K562 (cell line): ENCODE measurements around the gene COL16A1. TPM values are rescaled to one million over a fixed set of nuclear protein-coding genes. Genes with fewer than 3 reads are reported as not detected.

Experiments
- CREM ChIP-seq: IDR thresholded peaks from 2 replicates; pipeline ENCODE4 v1.6.1; 2014; ENCODE audit warnings: antibody characterized with exemption, low read depth
- DEAF1 ChIP-seq: fragments of 450-650 bp; formaldehyde crosslinking; IDR thresholded peaks from 2 replicates; pipeline ENCODE4 v1.4.0; 2020; ENCODE audit warnings: mild to moderate bottlenecking, moderate library complexity
- DIDO1 ChIP-seq: fragments of 450-650 bp; IDR thresholded peaks from 2 replicates; pipeline ENCODE4 v1.6.1; 2016; ENCODE audit warnings: low read depth, missing biosample characterization, missing genetic modification characterization
- EWSR1 ChIP-seq: fragments of 450-650 bp; IDR thresholded peaks from 2 replicates; pipeline ENCODE4 v1.6.1; 2018; ENCODE audit warnings: borderline replicate concordance, mild to moderate bottlenecking, low read depth, moderate library complexity; ENCODE audit not compliant: partially characterized antibody
- NKRF ChIP-seq: fragments of 450-650 bp; IDR thresholded peaks from 2 replicates; pipeline ENCODE4 v1.6.1; 2016; ENCODE audit warnings: borderline replicate concordance
- SREBF1 ChIP-seq: fragments of 150-350 bp; IDR thresholded peaks from 2 replicates; pipeline ENCODE4 v1.6.1; 2014; ENCODE audit warnings: antibody characterized with exemption, low read depth, low read length, borderline replicate concordance
- TAF15 ChIP-seq: fragments of 200-400 bp; formaldehyde crosslinking; IDR thresholded peaks from 2 replicates; pipeline ENCODE4 v1.6.1; 2017; ENCODE audit warnings: mild to moderate bottlenecking, low read depth, low read length, moderate library complexity
- ZNF449 ChIP-seq: fragments of 250-450 bp; sonication (Bioruptor Pico); IDR thresholded peaks from 2 replicates; pipeline ENCODE4 v1.8.0; 2022; ENCODE audit warnings: moderate library complexity, mild to moderate bottlenecking, inconsistent platforms
- polyA plus RNA-seq, 8 experiments: library from polyadenylated mRNA; depleted of rRNA in 4 of 8; stranded (reverse) in 5 of 8; unstranded in 3 of 8; fragments of >200 nt; fragmentation: Nextera tagmentation in 2 of 8; fragmentation: Illumina TruSeq in 1 of 8; extraction: Ambion mirVana in 2 of 8; extraction: Trizol in 1 of 8; gene quantifications; 2 replicates each; pipeline versions ENCODE4 v1.2.1 to v1.2.3, GENCODE V29; 2011 to 2014; ENCODE audit warnings: inconsistent platforms in 1 of 8, missing spikeins in 1 of 8
- total RNA-seq, 7 experiments: library from RNA; depleted of rRNA in 6 of 7; stranded (reverse); fragments of >200 nt in 6 of 7; fragmentation: Illumina TruSeq in 2 of 7; extraction: Trizol in 2 of 7; gene quantifications; 2 replicates each; pipeline versions ENCODE4 v1.2.1 to v1.2.3, GENCODE V29; 2011 to 2021; ENCODE audit warnings: low replicate concordance in 1 of 7

Gene COL16A1
- total and polyA plus RNA-seq, 9 of the 15 experiments (the other 6 are each of a cell fraction or from before 2014, with no cell fraction given): 0.11 to 0.60 (median 0.11) TPM; not detected in 6

- TF ChIP-seq NKRF (no peak), SREBF1 (no peak), DIDO1 (no peak), EWSR1 (no peak), DEAF1 (CRISPR knock-in tag) (no peak), CREM (no peak), ZNF449 (no peak), TAF15 (no peak)
- TF ChIP-seq, all 486 proteins: peak for 0
These were observed 7.6 kb downstream of the COL16A1 start (continued) for GRCh38 chr1:31696242-31696641.
